HG03064 (cell line): ENCODE data around the gene DNASE1L2.
A peak's percentile ranks its signal among the peaks of the same experiment; 100 is the strongest.

Experiments used
- ATAC-seq: cut with Tn5 transposase; IDR thresholded peaks from one replicate; pipeline ENCODE4 v1.9.1; 2021; ENCODE audit warnings: low read depth; ENCODE audit not compliant: unreplicated experiment

DNASE1L2 gene

DNA sequence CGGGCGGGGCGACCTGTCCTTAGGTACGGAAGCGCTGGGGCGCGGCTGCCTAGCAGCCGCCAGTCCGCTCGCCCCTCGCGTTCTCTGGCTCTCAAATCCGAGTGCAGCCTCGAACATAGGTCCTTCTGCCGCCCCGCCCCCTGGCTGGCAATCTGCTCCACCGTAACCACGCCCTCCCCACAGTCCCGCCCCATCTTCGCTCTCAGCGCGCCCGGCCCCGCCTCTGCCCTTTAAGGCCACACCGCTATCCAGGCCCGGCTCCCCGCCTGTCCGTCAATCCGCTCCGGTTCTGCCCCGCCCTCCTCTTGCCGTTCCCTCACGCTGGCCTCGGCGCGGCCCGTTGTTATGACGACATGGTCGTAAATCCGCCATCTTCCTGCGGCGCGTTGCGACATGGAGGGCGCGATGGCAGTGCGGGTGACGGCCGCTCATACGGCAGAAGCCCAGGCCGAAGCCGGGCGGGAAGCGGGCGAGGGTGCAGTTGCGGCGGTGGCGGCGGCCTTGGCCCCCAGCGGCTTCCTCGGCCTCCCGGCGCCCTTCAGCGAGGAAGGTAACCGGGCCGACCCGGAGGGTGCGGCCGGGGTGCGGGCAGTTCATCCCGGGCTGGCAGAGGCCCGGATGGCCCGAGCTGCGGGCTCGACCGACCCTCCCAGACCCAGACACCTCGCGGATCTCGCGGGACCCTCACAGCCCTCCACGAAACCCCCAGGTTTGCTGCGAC lies 12.9 kb upstream of the DNASE1L2 start, which contains the start of gene E4F1:
E4F1 (plus strand) TSS at position 371 of the 721 bp plus-strand sequence; CDS start at position 394, 23 bp downstream.
- ATAC-seq: peak; percentile 85

- peak; percentile 10 for ATAC-seq
Observed at GRCh38 chr16:2223942-2224486, 12.2 kb upstream of the DNASE1L2 start.

- ATAC-seq: no peak
Observed at GRCh38 chr16:2226245-2226793, 9.9 kb upstream of the DNASE1L2 start.

DNA sequence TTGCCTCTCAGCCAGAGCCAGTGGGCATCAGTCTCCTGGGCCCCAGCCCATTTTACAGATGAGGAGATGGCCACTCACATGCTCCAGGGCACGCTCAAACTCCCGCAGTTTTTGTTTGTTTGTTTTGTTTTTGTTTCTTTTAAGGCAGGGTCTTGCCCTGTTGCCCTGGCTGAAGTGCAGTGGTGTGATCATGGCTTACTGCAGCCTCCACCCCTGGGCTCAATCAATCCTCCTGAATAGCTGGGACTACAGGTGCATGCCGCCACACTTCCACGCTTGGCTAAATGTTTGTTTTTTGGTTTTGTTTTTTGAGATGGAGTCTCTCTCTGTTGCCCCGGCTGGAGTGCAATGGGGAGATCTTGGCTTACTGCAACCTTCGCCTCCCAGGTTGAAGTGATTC lies 9.3 kb upstream of the DNASE1L2 start:
- no peak for ATAC-seq

DNA sequence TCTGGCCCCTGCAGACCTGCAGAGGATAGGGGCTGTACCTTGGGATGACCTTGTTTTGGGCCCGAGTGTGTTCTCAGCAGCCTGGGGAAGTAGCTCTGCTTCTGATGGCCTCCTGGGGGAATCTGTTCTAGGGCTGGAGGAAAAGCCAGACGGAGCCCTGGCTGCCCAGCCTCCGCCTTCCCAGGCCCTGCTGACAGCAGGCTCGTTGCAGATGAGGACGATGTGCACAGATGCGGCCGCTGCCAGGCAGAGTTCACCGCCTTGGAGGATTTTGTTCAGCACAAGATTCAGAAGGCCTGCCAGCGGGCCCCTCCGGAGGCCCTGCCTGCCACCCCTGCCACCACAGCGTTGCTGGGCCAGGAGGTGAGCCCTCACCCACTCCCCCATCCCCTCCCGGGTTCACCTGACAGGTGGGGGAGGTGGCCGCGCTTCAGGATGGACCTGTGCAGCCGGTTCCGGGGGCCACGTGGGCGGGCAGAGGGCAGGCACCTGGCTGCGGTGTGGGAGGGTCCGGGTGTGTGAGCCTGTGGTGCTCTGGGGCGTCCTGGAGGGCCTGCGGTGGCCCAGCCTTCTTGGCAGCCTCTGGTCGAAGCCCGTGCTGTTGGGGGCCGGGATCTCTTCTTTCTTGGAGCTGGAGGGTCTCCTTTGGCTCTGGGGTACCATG lies 8.0 kb upstream of the DNASE1L2 start:
- ATAC-seq: no peak

- no peak for ATAC-seq
Observed at GRCh38 chr16:2229091-2229490, 7.2 kb upstream of the DNASE1L2 start.

DNA sequence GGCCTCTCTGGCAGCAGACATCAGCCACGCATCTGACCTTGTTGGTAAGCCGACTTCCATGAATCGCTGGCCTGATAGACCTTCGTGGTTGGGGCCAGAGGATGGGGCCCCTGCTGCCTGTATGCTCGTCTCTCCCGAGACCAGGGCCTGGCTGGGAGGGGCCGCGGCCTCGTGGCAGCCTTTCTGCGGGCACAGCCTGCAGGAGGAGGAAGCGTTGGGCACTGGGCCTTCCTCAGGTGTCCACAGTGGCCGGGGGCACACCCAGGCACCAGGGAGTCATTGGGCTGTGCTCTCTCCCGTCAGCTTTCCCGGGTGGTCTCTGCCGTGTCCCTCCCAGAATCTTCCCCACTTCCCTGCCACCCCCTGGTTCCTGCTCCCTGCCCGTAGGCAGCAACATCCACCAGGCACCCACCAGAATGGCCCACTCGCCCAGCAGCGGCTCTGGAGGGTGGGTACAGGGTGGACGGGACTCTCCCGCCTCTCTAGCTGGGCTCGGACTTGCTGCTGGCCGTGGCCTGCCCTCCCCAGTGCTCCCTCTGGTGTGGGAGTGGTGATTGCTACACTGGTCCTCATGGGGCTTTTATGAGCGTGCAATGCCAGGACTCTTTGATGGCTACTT lies 6.5 kb upstream of the DNASE1L2 start:
- no peak for ATAC-seq

GRCh38 chr16:2230376-2230775 lies 5.9 kb upstream of the DNASE1L2 start:
- ATAC-seq: no peak

DNA sequence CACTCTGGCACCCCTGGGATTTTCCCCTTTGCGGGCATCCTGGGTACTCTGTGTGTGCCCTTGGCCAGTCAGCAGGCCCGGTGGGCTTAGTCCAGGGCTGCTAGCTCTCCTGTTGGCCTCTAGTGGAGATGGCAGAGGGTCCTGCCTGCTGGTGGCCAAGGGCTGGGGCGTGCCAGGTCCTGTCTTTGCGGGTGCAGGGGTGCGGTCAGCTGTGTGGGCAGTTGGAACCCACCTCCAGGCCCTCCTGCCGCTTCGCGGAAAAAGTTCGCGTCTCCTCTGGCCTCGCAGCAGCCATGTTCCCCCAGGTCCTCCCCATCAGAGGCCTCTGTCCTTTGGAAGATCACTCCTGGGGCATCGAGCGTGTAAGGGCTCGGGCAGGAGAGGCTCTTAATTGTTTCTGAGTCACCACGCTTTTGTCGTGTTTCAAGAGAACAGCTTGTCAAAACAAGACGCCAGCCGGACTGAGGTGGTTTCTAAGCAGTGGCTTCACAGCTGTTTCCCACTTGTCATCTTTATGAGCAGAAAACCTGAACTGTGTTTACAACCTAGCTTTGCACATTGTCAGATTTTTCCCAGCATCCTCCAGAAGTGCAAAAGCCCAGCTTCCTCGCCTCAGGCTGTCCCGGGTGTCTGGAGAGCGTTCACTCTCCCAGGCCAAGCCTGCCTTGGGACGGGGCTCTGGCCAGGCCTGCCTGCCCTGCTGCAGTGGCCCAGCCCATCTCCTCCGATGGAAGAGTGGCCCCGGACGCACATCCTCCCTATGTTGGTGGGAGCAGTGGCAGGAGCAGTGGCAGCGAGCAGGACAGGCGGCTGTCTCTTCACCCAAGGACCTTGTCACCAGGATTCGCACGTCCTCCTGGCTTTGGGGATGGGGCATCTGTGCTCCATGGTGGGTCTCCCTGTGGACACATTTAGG lies 5.0 kb upstream of the DNASE1L2 start:
- ATAC-seq: no peak

DNA sequence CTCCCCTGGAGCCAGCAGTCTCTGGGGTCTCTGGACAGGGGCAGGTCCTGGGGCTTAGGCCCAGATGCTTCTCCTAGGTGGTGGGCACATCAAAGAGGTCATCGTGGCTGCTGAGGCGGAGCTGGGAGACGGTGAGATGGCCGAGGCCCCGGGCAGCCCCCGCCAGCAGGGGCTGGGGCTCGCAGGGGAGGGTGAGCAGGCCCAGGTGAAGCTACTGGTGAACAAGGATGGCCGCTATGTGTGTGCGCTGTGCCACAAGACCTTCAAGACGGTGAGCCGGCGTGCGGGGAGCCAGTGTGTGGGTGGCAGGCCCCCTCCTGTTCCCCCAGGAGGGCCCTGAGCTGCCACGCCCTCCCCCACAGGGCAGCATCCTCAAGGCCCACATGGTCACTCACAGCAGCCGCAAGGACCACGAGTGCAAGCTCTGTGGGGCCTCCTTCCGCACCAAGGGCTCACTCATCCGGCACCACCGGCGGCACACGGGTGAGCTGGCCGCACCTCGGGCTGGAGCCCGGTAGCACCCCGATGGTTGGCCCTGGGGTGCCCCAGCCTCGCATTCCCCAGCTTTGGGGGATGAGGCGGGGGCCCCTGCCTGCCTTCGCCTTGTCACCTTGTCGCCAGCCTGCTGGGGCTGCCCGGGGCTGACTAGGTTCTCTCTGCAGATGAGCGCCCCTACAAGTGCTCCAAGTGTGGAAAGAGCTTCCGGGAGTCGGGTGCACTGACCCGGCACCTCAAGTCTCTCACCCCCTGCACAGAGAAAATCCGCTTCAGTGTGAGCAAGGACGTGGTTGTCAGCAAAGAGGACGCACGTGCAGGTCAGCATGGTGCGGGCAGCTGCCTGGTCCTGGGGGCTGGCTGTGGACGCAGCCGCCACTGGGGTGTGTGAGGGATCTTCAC lies 3.9 kb upstream of the DNASE1L2 start:
- no peak for ATAC-seq

- ATAC-seq: no peak
Observed at GRCh38 chr16:2233046-2233775, 3.0 kb upstream of the DNASE1L2 start.

DNA sequence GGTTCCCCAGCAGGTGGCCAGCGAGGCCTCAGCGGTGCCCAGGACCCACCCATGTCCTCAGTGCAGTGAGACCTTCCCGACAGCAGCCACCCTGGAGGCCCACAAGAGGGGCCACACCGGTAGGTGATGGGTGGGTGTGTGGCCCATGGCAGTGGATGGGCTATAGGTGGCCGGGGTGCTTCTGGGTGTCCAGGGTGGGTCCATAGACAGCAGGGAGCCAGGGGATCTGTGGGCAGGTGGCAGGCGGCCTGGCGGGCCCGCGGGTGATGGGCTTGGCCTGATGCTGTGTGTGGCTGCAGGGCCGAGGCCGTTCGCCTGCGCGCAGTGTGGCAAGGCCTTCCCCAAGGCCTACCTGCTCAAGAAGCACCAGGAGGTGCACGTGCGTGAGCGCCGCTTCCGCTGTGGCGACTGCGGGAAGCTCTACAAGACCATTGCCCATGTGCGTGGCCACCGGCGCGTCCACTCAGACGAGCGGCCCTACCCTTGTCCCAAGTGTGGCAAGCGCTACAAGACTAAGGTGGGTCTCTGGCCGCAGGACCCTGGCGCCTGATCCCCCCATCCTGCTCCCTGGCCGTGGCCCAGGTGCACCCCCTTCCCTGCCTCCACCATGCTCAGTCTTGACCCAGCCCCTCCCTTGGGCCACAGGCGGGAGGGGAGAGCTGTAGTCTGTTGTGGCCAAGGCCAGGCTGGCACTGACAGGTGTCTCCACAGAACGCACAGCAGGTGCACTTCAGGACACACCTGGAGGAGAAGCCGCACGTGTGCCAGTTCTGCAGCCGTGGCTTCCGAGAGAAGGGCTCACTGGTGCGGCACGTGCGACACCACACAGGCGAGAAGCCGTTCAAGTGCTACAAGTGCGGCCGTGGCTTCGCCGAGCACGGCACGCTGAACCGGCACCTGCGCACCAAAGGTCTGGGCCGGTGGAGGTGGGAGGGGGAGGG lies 2.1 kb upstream of the DNASE1L2 start:
- no peak for ATAC-seq

GRCh38 chr16:2234813-2235170 lies 1.5 kb upstream of the DNASE1L2 start:
- ATAC-seq: no peak

DNA sequence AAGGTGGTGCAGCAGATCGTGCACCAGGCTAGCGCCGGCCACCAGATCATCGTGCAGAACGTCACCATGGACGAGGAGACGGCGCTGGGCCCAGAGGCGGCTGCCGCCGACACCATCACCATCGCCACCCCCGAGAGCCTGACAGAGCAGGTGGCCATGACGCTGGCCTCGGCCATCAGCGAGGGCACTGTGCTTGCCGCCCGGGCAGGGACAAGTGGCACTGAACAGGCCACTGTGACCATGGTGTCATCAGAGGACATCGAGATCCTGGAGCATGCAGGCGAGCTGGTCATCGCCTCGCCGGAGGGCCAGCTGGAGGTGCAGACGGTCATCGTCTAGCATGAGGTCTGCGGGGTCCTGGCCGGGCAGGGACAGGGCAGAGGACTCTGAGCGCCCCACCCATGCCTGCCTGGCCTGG lies 1.0 kb upstream of the DNASE1L2 start:
- ATAC-seq: no peak

DNA sequence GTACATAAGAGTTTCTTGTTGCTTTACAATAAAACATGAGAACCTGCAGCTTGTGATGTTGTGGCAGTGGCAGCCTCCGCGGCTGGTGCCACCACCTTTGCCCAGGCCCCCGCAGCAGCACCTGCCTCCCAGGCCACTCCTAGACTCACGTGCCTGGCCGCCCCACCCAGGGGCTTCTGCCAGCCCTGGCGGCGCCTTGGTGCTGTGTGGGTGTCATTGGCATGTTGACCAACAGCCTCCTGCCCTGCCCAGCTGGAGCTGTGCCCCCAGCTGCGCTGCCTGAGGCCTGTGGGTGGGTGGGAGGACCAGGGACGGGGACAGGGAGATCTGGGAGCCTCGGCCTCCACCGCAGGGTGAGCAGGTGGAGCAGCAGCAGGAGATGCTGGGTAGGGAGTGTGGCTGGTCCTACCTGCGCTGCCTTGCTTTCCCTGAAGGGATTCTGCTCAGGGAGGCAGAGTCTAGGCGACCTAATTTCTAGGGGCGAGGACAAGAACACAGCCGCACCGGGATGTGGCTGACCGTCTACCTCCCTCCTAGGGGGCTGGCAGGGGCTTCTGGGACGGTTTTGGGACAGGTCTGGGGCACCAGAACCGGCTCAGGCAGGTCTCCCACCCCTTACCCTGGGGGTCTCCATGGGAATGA lies 428 bp upstream of the DNASE1L2 start:
- no peak for ATAC-seq

DNA sequence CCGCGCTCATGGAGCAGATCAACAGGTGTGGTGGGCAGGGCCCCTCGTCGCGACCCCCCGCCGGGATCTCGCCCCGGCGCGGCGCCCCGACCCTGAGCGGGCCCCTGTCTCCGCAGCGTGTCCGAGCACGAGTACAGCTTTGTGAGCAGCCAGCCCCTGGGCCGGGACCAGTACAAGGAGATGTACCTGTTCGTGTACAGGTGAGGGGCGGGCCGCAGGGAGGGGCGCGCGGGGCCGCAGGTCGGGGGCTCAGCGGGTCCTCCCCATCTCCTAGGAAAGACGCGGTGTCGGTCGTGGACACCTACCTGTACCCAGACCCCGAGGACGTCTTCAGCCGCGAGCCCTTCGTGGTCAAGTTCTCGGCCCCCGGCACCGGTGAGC lies 848 bp downstream of the DNASE1L2 start:
- ATAC-seq: no peak
